C4-2B (cell line): ENCODE data around the gene B4GALT1.
A peak's percentile ranks its signal among the peaks of the same experiment; 100 is the strongest.

Experiments
- H3K27ac ChIP-seq: fragments of 450-650 bp; 2 replicates; pipeline ENCODE4 v1.5.1; 2017
- ZFX ChIP-seq: fragments of 450-650 bp; IDR thresholded peaks from 2 replicates; pipeline ENCODE4 v1.6.1; 2017
- TF ChIP-seq, protein P1 (sequence below): fragments of 450-650 bp; conservative IDR thresholded peaks from 2 replicates; pipeline ENCODE4 v1.5.1; 2017; ENCODE audit warnings: mild to moderate bottlenecking

The B4GALT1 gene

DNA sequence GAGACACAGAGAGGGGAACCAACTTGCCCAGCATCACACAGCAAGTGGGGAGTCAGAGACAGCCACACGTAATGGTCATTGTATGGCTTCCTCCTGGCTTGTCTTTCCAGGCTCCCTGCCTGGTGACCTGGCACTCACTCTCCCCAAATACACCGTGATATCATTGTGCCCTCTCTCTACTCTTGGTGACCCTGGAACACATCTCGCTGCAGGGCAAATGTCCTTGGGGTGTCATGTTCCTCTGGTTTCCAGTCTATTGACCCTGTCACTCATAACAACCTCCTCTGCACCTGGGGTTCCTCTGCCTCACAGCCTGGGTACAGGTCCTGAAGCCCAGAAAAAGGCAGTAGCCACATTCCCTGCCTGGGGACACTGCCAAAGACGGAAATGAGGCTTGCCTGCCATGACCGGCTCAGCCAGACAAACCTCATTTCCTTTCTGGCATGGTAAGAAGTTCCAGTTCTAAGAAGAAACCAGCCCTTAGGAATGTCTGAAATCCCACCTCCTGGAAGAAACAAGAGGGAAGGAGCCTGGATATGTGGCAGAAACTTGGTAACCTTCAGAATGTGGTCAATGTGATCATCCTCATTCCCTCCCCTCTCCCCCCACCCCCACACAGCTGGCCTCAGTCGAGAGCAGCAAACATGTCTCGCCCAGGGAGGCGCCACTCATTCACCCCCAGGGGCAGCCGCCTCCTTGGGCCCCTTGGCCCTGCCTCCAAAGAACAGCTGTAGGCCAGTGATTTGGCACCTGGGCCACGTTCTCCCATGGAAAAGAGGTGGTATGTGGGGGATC lies 60.1 kb downstream of the B4GALT1 start:
- TF ChIP-seq, protein P1, sequence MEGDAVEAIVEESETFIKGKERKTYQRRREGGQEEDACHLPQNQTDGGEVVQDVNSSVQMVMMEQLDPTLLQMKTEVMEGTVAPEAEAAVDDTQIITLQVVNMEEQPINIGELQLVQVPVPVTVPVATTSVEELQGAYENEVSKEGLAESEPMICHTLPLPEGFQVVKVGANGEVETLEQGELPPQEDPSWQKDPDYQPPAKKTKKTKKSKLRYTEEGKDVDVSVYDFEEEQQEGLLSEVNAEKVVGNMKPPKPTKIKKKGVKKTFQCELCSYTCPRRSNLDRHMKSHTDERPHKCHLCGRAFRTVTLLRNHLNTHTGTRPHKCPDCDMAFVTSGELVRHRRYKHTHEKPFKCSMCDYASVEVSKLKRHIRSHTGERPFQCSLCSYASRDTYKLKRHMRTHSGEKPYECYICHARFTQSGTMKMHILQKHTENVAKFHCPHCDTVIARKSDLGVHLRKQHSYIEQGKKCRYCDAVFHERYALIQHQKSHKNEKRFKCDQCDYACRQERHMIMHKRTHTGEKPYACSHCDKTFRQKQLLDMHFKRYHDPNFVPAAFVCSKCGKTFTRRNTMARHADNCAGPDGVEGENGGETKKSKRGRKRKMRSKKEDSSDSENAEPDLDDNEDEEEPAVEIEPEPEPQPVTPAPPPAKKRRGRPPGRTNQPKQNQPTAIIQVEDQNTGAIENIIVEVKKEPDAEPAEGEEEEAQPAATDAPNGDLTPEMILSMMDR: no peak
- TF ChIP-seq ZFX: no peak
- H3K27ac ChIP-seq: peak overlapping the region; percentile 11

DNA sequence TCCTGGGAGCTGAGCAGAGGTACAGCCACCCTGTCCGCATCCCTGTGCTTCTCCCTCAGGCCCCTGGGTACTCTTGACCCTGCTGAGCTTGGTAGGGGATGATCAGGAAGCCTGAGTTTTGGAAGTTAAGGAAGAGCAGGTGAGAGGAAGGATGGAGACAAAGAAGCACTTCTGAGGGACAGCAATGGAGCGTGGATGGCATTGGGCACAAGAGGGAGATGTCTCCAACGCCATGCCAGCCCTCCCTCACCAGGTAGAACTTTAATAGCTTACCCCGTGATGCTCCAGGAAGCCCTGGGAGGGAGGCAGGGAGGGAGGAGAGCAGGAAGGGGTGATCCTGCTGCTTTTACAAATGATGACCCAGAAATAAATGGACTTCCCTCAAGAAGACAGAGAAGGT lies 60.8 kb downstream of the B4GALT1 start:
- TF ChIP-seq, protein P1: no peak
- no peak for TF ChIP-seq ZFX
- no peak overlapping the region; the same call in 1 of the 2 replicates for H3K27ac ChIP-seq

DNA sequence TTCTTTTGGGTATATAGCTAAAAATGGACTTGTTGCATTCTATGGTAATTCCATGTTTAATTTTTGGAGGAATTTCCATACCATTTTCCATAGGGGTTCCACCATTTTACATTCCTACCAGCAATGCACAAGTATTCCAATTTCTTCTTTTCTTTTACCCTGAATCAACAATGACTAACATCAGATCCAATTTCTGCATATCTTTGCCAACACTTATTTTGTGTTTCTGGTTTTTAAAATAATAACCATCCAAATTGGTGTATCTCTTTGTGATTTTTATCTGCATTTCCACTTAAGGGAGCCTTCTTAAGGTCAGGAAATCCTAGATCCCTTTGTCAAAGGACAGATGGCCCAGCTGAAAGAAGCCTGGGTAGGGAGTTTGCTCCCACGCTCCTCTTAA lies 61.2 kb downstream of the B4GALT1 start:
- no peak for TF ChIP-seq ZFX
- TF ChIP-seq, protein P1: no peak
- H3K27ac ChIP-seq: no peak overlapping the region; the same call in 1 of the 2 replicates

DNA sequence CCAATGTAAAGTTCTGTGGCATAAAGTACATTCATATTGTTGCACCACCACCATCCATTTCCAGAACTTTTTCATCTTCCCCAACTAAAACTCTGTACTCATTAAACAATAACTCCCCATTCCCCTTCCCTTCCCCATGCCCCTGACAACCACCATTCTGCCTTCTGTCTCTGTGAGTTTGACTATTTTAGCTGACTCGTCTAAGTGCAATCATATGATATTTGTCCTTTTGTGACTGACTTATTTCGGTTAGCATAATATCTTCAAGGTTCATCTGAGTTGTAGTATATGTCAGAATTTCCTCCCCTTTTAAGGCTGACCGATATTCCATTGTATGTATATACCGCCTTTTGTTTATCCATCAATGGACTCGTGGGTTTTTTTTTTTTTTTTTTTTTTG lies 61.6 kb downstream of the B4GALT1 start:
- TF ChIP-seq ZFX: no peak
- TF ChIP-seq, protein P1: no peak
- no peak overlapping the region for H3K27ac ChIP-seq

DNA sequence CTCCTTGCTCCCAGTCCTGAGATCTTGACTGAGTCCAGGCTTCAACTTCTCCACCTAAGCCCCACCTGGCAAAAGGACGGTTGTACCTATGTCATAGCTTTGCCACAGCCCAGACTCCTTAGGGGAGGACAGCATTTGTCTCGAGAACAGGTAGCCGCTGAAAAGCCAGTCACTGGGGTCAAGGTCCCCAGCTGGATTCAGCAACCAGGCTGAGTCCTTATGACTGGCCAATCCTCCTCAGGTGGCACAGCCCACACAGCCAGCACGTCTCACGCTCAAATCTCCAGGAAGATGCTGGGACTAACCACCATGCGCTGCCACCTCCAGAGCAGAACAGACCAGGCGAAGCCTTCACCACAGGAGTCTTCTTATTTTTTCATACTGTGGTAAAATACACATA lies 62.7 kb downstream of the B4GALT1 start:
- TF ChIP-seq, protein P1: no peak
- no peak for TF ChIP-seq ZFX
- no peak overlapping the region for H3K27ac ChIP-seq

DNA sequence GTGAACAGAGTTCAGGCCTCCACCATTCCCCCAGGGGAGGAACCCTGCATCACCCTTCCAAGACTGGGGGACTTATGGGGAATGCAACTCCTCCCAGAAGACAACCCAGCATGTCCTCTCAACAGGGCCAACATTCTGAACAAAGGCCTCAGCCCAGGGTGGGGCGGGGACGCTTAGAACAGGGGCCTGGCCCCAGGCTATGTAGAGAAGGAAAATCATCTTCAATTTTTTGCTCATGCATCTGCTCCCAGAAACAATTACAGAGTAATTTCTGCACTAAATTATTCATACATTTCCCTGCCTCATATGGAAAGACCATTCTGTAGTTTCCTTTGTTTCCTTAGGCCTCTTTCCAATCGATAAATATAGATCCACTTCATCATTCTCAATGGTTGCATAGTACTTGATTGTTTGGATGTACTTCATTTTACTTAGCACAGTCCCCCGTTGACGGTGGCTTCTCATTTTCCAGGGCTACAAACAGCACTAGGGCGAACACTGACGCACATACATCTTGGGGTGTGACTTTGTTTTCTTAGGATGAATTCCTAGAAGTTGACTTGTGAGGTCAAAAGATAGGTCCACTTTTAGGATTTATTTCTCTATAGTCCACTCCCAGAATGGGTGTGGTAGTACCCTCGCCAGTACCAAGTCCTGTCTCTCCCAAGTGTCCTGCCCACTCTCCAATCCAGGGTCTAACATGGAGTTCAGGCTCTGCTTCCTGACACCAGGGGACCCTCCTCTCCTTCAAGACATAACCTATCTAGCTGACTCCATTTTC lies 63.4 kb downstream of the B4GALT1 start:
- TF ChIP-seq, protein P1: no peak
- TF ChIP-seq ZFX: no peak

DNA sequence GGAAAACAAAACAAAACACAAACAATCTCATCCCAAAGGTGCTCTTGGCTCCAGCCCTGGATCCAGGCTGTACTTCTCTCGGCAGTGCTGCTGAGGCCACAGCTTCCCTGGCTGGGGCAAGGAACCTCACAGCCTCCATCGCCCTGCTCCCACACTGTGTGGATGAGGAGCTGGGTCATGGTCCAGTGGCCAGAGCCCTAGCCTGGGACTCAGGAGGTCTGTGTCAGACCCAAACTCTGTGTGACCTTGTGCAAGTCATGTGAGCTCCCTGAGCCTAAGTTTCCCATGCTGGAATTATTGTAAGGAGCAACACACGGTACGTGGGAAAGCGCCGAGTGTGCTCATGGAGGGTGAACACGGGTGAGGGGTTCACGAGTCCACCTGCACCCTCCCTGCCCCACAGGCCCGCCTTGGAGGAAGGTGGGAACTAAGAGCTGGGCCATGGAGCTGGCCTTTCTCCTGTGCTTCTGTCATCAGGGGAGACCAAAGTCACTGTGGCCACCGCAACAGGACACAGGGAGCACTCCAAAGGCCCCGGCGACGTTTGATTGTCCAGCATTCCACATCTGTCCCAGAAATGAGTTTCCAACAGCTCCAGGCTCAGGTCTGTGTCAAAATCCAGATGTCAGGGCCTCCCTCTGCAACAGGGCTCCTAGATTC lies 64.5 kb downstream of the B4GALT1 start:
- no peak for TF ChIP-seq ZFX
- TF ChIP-seq, protein P1: no peak
- no peak overlapping the region for H3K27ac ChIP-seq

More for the DNA sequence above, 63.4 kb downstream of the B4GALT1 start:
- no peak overlapping the region for H3K27ac ChIP-seq
